ENCODE measurements around the gene E2F7. TPM values are rescaled to one million over a fixed set of nuclear protein-coding genes. Genes with fewer than 3 reads are reported as not detected.

The E2F7 gene
- total RNA-seq, 1 experiment from 2014 or later = 28.4 TPM

DNA sequence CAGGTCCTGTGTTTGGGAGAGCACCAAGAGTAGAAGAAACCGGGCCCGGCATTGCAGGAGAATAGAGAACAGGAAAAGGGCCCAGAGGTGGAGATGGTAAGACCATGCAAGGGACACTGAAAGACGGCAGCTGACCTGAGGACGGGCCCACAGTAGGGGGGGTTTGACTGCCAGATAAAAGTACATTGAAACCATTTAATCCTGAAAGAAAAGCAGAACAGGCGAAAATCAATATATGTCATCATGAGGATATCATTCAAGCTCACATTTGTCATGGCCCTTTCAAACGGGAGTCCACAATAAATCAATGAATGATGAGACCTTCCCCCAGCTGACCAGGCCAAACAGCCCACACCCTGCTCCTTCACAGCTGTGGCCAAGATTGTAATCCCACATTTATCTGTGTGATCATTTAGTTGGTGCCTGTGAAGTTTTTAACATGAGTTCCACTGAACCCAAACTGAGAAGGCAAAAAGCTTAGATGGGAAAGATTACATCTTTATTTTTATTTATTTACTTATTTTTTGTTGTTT is 39.5 kb downstream of the E2F7 start (continued):
- TF ChIP-seq HMGA2 (CRISPR knock-in tag; IDR thresholded peaks at IDR 0.05) (no peak), CREB1 (CRISPR knock-in tag; IDR thresholded peaks at IDR 0.05) (no peak), PRRX2 (CRISPR knock-in tag; IDR thresholded peaks at IDR 0.05) (no peak), TCF7 (CRISPR knock-in tag; IDR thresholded peaks at IDR 0.05; ENCODE audit: low read depth) (no peak), STAT6 (CRISPR knock-in tag; conservative IDR thresholded peaks at IDR 0.05; ENCODE audit: low read depth) (no peak), NR3C1 (CRISPR knock-in tag; conservative IDR thresholded peaks at IDR 0.05; ENCODE audit: low read depth) (no peak)
- TF ChIP-seq, protein P1, sequence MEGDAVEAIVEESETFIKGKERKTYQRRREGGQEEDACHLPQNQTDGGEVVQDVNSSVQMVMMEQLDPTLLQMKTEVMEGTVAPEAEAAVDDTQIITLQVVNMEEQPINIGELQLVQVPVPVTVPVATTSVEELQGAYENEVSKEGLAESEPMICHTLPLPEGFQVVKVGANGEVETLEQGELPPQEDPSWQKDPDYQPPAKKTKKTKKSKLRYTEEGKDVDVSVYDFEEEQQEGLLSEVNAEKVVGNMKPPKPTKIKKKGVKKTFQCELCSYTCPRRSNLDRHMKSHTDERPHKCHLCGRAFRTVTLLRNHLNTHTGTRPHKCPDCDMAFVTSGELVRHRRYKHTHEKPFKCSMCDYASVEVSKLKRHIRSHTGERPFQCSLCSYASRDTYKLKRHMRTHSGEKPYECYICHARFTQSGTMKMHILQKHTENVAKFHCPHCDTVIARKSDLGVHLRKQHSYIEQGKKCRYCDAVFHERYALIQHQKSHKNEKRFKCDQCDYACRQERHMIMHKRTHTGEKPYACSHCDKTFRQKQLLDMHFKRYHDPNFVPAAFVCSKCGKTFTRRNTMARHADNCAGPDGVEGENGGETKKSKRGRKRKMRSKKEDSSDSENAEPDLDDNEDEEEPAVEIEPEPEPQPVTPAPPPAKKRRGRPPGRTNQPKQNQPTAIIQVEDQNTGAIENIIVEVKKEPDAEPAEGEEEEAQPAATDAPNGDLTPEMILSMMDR (IDR thresholded peaks at IDR 0.05) = no peak

DNA sequence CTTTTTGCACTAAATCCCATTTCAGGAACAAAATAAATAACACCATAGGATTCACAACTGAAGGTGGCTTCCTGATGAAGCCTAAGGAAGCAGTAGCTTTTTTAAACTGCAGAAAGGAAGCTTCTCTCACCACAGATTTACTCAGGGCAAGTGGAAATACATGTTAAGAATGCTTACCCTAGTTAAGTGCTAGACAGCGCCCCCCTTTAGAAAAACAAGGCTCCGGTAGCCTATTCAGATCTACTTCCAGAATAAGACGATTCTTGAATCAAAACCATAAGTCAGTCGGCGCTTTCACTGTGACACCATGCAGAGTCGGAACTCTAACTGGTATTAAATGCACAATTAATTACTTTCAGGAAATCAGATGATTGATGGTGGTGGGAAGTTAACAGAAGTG is 41.9 kb downstream of the E2F7 start:
- Mint-ChIP-seq H3K27ac (no peak overlapping the region), H3K4me1 (no peaks in the 10 kb centered on the region), H3K4me3 (no peak overlapping the region), H3K9me3 (no peaks in the 10 kb centered on the region), H3K27me3 (ENCODE audit: low read depth) (no peaks in the 10 kb centered on the region), H3K36me3 (peaks cover 62% of the 10 kb centered on the region)
- POLR2A ChIA-PET = no interaction called here
- ATAC-seq (peak; percentile 36), DNase-seq (ENCODE audit: low spot score) (no peak)
- CTCF ChIA-PET = interaction anchor here (1.4 kb wide), 1 partner anchor 13 kb away, joined by 7 read pairs; no protein-coding TSS in a partner anchor
- TF ChIP-seq, protein P2, sequence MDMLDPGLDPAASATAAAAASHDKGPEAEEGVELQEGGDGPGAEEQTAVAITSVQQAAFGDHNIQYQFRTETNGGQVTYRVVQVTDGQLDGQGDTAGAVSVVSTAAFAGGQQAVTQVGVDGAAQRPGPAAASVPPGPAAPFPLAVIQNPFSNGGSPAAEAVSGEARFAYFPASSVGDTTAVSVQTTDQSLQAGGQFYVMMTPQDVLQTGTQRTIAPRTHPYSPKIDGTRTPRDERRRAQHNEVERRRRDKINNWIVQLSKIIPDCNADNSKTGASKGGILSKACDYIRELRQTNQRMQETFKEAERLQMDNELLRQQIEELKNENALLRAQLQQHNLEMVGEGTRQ (CRISPR knock-in tag; IDR thresholded peaks at IDR 0.05) = no peak
- TF ChIP-seq IRF1 (CRISPR knock-in tag; IDR thresholded peaks at IDR 0.05) = no peak
- TF ChIP-seq, protein P3, sequence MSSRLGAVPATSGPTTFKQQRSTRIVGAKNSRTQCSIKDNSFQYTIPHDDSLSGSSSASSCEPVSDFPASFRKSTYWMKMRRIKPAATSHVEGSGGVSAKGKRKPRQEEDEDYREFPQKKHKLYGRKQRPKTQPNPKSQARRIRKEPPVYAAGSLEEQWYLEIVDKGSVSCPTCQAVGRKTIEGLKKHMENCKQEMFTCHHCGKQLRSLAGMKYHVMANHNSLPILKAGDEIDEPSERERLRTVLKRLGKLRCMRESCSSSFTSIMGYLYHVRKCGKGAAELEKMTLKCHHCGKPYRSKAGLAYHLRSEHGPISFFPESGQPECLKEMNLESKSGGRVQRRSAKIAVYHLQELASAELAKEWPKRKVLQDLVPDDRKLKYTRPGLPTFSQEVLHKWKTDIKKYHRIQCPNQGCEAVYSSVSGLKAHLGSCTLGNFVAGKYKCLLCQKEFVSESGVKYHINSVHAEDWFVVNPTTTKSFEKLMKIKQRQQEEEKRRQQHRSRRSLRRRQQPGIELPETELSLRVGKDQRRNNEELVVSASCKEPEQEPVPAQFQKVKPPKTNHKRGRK (CRISPR knock-in tag; IDR thresholded peaks at IDR 0.05; ENCODE audit: borderline replicate concordance) = no peak
- TF ChIP-seq TCF7 (CRISPR knock-in tag; IDR thresholded peaks at IDR 0.05; ENCODE audit: low read depth) = no peak
- no peak for TF ChIP-seq ARID4B (CRISPR knock-in tag; IDR thresholded peaks at IDR 0.05; ENCODE audit: borderline replicate concordance)
- TF ChIP-seq NR2C2 (CRISPR knock-in tag; IDR thresholded peaks at IDR 0.05) = no peak
- no peak for TF ChIP-seq HMGXB4 (CRISPR knock-in tag; IDR thresholded peaks at IDR 0.05)
- no peak for TF ChIP-seq ZNF138 (CRISPR knock-in tag; conservative IDR thresholded peaks at IDR 0.05)
- no peak for TF ChIP-seq ZNF423 (CRISPR knock-in tag; IDR thresholded peaks at IDR 0.05)
- TF ChIP-seq, protein P4, sequence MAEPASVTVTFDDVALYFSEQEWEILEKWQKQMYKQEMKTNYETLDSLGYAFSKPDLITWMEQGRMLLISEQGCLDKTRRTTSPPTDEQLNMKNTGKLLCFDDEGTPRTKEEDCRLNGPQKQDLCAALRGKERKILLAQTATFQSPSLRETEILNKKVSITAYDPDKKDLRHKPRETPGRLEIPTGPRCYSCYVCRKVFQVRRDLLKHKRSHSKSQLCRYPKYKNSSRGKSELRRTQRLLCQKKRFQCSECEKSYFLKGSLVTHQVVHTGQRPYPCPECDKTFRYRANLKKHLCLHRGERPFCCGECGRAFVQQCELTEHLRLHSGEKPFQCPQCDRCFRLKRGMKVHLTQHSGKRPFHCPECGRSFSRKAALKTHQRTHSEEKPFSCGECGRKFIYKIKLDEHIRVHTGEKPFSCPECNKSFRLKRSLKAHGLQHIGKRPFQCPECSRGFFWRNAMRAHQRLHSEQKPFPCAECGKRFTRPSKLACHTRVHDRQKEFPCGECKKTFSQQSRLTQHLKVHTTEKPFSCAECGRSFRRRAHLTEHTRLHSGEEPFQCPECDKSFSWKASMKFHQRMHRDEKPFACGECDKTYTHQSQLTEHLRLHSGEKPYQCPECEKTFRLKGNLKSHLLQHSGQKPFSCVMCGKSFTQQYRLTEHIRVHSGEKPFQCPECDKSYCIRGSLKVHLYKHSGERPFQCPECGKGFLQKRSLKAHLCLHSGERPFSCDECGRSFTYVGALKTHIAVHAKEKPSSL (CRISPR knock-in tag; conservative IDR thresholded peaks at IDR 0.05) = no peak
- no peak for TF ChIP-seq FOXJ3 (CRISPR knock-in tag; IDR thresholded peaks at IDR 0.05; ENCODE audit: borderline replicate concordance)
- TF ChIP-seq NFATC4 (CRISPR knock-in tag; IDR thresholded peaks at IDR 0.05) = no peak
- no peak for TF ChIP-seq RELA (CRISPR knock-in tag; IDR thresholded peaks at IDR 0.05; ENCODE audit: borderline replicate concordance)
- TF ChIP-seq TP53 (CRISPR knock-in tag; IDR thresholded peaks at IDR 0.05) = no peak
